Heart left ventricle (tissue), 13 donors: ENCODE measurements around the gene DSC1.

Source experiments
- CTCF ChIP-seq, 12 donors: fragments of 200-600 bp; sonication (generic) in 4 of 12; IDR thresholded peaks; one replicate each; pipeline versions ENCODE4 v1.5.0 to v1.8.0; 2018 to 2022; ENCODE audit warnings: antibody characterized with exemption in 12 of 12, mild to moderate bottlenecking in 5 of 12
- POLR2A ChIP-seq, 2 donors: fragments of 450-650 bp; IDR thresholded peaks; one replicate each; pipeline ENCODE4 v1.6.1; 2017; ENCODE audit warnings: antibody characterized with exemption in 2 of 2, mild to moderate bottlenecking in 2 of 2, moderate library complexity in 2 of 2
- donor health status: ischemic (EF 13 %, LVEDD 7.1; RV severe dilation, severe dysfunction).
- donor health status: DM: no; HTN: yes; CAD: no.
- donor health status: DM: no; HTN: no; CAD: no.
- donor health status: ischemic (EF 25% LVEDD 6.9; RV normal size, moderate dysfunction).
- donor health status: ischemic (EF 25% LVEDD 5.7; RV mildly dilated, moderate dysfunction).
- donor health status: ischemic (EF 35%, LVEDD 5.7; RV mildly dilated, moderate dysfunction).
- donor health status: nonischemic (EF 11% LVEDD 7.7; RV severe dilation, severe dysfunction).
- donor health status: DM: yes; HTN: yes; CAD: no.
- donor health status: PGD.
- donor health status: ischemic (EF 29% LVEDD 5.4; RV normal size, mild dysfunction).
- donor health status: nonischemic (EF 23%, LVEDD 6.1; RV moderate dilation, normal function).

- TF ChIP-seq CTCF (IDR thresholded peaks at IDR 0.05) (no peak), POLR2A (IDR thresholded peaks at IDR 0.05) (no peak)
These were observed 15.8 kb downstream of the DSC1 start for GRCh38 chr18:31146809-31147208.
